ENCODE results near the gene RTN4R. TPM values are rescaled to one million over a fixed set of nuclear protein-coding genes. Genes with fewer than 3 reads are reported as not detected.

RTN4R gene
- total and polyA plus RNA-seq, 2 experiments from 2014 or later: 10.6 to 38.4 TPM

GRCh38 chr22:20243537-20244249 lies 24.4 kb downstream of the RTN4R start:
- Histone ChIP-seq H3K4me3 (no peak overlapping the region), H4K20me1 (replicated peaks; ENCODE audit: insufficient read depth) (no peaks in the 10 kb centered on the region), H3K36me3 (ENCODE audit: insufficient read depth) (no peaks in the 10 kb centered on the region), H3K27ac (ENCODE audit: low read depth) (no peak overlapping the region), H3K4me1 (ENCODE audit: insufficient read depth) (peaks cover 8% of the 10 kb centered on the region), H3K9me2 (ENCODE audit: insufficient read depth) (no peaks in the 10 kb centered on the region), H3F3A (replicated peaks; ENCODE audit: low read depth) (0 out of 2 replicates have a peak, but pooled peaks cover 4% of the 10 kb centered on the region), H2AFZ (no peak overlapping the region), H3K4me2 (no peak overlapping the region), H3K27me3 (ENCODE audit: insufficient read depth) (no peaks in the 10 kb centered on the region), H3K79me2 (replicated peaks; ENCODE audit: insufficient read depth) (0 out of 2 replicates have a peak, but pooled peaks cover 4% of the 10 kb centered on the region)
- Mint-ChIP-seq H3K27me3 (ENCODE audit: insufficient read depth, low read depth, poor library complexity) (peaks cover 10% of the 10 kb centered on the region), H3K36me3 (ENCODE audit: low read depth) (no peaks in the 10 kb centered on the region; the same call in 2 of the 3 replicates), H3K4me1 (peaks cover 32% of the 10 kb centered on the region), H3K27ac (peak overlapping the region; percentile 32; the same call in 1 of the 2 replicates), H3K4me3 (no peak overlapping the region), H3K9me3 (no peaks in the 10 kb centered on the region; the same call in 2 of the 3 replicates)
- DNase-seq (ENCODE audit: low spot score) (peak; percentile 47), ATAC-seq (peak; percentile 6)
- TF ChIP-seq STAT1 (IDR thresholded peaks at IDR 0.05; ENCODE audit: unreplicated experiment): no peak
- no peak for TF ChIP-seq EZH2 (IDR thresholded peaks at IDR 0.05; ENCODE audit: low read depth, unreplicated experiment)
- no peak for TF ChIP-seq ZNF114 (CRISPR knock-in tag; IDR thresholded peaks at IDR 0.05)
- no peak for TF ChIP-seq POLR2AphosphoS5 (IDR thresholded peaks at IDR 0.05; ENCODE audit: low read depth)
- TF ChIP-seq EZH2phosphoT487 (IDR thresholded peaks at IDR 0.05; ENCODE audit: unreplicated experiment): no peak
- TF ChIP-seq ZNF462 (CRISPR knock-in tag; IDR thresholded peaks at IDR 0.05): no peak
